T-cell (primary cell): ENCODE measurements around the gene MAP4K1. TPM values are rescaled to one million over a fixed set of nuclear protein-coding genes. Genes with fewer than 3 reads are reported as not detected.

Experiments
- ATAC-seq, 4 experiments: fragments of 200-7000 bp in 3 of 4; fragments of 150-1000 bp in 1 of 4; cut with Tn5 transposase; replicated peaks in 1 of 4; 1 replicate in 3 of 4; 2 replicates in 1 of 4; pipeline ENCODE4 v1.10.0; 2021; ENCODE audit warnings: moderate library complexity in 3 of 4, mild to moderate bottlenecking in 2 of 4, moderate number of reproducible peaks in 1 of 4
- CTCF ChIA-PET, 2 donors: fragments of 300-600 bp; sonication (Branson Sonifier 250); formaldehyde crosslinking; loops; one replicate each; lab custom pipeline; 2022; ENCODE audit warnings: antibody characterized with exemption in 2 of 2; lab: Charles Lee
- POLR2A ChIA-PET, 2 donors: fragments of 300-600 bp; sonication (Branson Sonifier 250); formaldehyde crosslinking; loops; one replicate each; lab custom pipeline; 2022; ENCODE audit warnings: antibody characterized with exemption in 2 of 2; lab: Charles Lee
- DNase-seq, 35 experiments: peaks; one replicate each; pipeline versions ENCODE4 v3.0.0 to v3.0.0-alpha.2; 2013 to 2023
- H3K27ac ChIP-seq: one replicate; pipeline ENCODE4 v1.5.1; 2013; ENCODE audit warnings: low read length
- H3K27me3 ChIP-seq, 2 experiments: replicated peaks in 1 of 2; 1 replicate in 1 of 2; 2 replicates in 1 of 2; pipeline versions ENCODE4 v1.6.1 to v1.7.0; 2013; ENCODE audit warnings: low read length in 1 of 2, mixed read lengths in 1 of 2; ENCODE audit not compliant: control insufficient read depth in 2 of 2, insufficient read depth in 2 of 2; ENCODE audit errors: extremely low read depth in 1 of 2
- H3K36me3 ChIP-seq, 2 donors: 1 replicate in 1 of 2; 2 replicates in 1 of 2; pipeline versions ENCODE4 v1.6.1 to v1.7.0; 2013; ENCODE audit warnings: low read length in 1 of 2; ENCODE audit not compliant: control insufficient read depth in 2 of 2, insufficient read depth in 1 of 2; ENCODE audit errors: extremely low read depth in 1 of 2
- H3K4me1 ChIP-seq, 2 experiments: 1 replicate in 1 of 2; 2 replicates in 1 of 2; pipeline versions ENCODE4 v1.6.1 to v1.7.0; 2013; ENCODE audit warnings: low read length in 2 of 2, mixed read lengths in 1 of 2; ENCODE audit not compliant: insufficient read depth in 2 of 2, control insufficient read depth in 1 of 2; ENCODE audit errors: extremely low read depth in 1 of 2
- H3K4me3 ChIP-seq, 2 donors: 1 replicate in 1 of 2; 2 replicates in 1 of 2; pipeline versions ENCODE4 v1.5.1 to v1.7.0; 2013; ENCODE audit warnings: mild to moderate bottlenecking in 2 of 2, low read length in 1 of 2, moderate library complexity in 1 of 2; ENCODE audit not compliant: control insufficient read depth in 1 of 2; ENCODE audit errors: extremely low read depth in 1 of 2
- H3K9me3 ChIP-seq: 2 replicates; pipeline ENCODE4 v1.7.0; 2013
- H3K27ac Mint-ChIP-seq, 2 donors: one replicate each; pipeline ENCODE4 v1.8.0; 2020 to 2021; ENCODE audit warnings: mild to moderate bottlenecking in 2 of 2, mixed read lengths in 2 of 2
- H3K27me3 Mint-ChIP-seq, 2 donors: one replicate each; pipeline ENCODE4 v1.8.0; 2021 to 2022; ENCODE audit warnings: mixed read lengths in 2 of 2
- H3K36me3 Mint-ChIP-seq: one replicate; pipeline ENCODE4 v1.8.0; 2021; ENCODE audit warnings: mixed read lengths
- H3K4me1 Mint-ChIP-seq, 3 donors: one replicate each; pipeline ENCODE4 v1.8.0; 2020 to 2022; ENCODE audit warnings: mixed read lengths in 3 of 3, mild to moderate bottlenecking in 1 of 3
- H3K4me3 Mint-ChIP-seq, 3 donors: one replicate each; pipeline ENCODE4 v1.8.0; 2020 to 2022; ENCODE audit warnings: mild to moderate bottlenecking in 3 of 3, mixed read lengths in 3 of 3, moderate library complexity in 3 of 3
- H3K9me3 Mint-ChIP-seq, 3 donors: one replicate each; pipeline ENCODE4 v1.8.0; 2020 to 2022; ENCODE audit warnings: mixed read lengths in 3 of 3
- WGBS: methylation state at CpG from one replicate; pipeline ENCODE4 v1.1.5; 2013; ENCODE audit warnings: missing lambda C conversion rate; ENCODE audit not compliant: insufficient coverage; 5-methylcytosine and 5-hydroxymethylcytosine counted together
- total RNA-seq, 35 experiments: library from RNA in 6 of 35; stranded (reverse) in 6 of 35; fragments of 120-200 nt in 1 of 35; gene quantifications; one replicate each; pipeline versions ENCODE4 v1.2.1 to v1.2.4 and lab custom pipeline; 2013 to 2026

The MAP4K1 gene
- total RNA-seq (100 to 1,000 TPM; 243 to 417 (median 329) TPM), total RNA-seq (lab: John Stamatoyannopoulos, UW) (15.5 to 137 (median 76.4) reads per million in 29 experiments)
- 132 TPM for total RNA-seq (2013)

GRCh38 chr19:38617764-38618589, at the start of gene MAP4K1:
Gene MAP4K1, minus strand, starts transcription at chr19:38617953. Its CDS starts 58 bp downstream, at chr19:38617895.
- peak within 1 kb of the TSS; percentile 68 for H3K27ac ChIP-seq
- whole genome bisulfite sequencing = 1% methylated on average over 20 of the region's 28 CpGs
- peaks cover 11 to 69% of the 10 kb centered on the region in 2 experiments for H3K4me1 ChIP-seq
- peak; percentile 63 to 80 (median 76) for ATAC-seq
- Mint-ChIP-seq H3K27me3 (no peaks in the 10 kb centered on the region), H3K27ac (peak within 1 kb of the TSS; percentile 98), H3K4me3 (peak within 1 kb of the TSS; percentile 96 to 98 (median 98)), H3K36me3 (peaks cover 35% of the 10 kb centered on the region), H3K9me3 (no peaks in the 10 kb centered on the region), H3K4me1 (peaks cover 55 to 61% (median 57%) of the 10 kb centered on the region in 3 donors)
- DNase-seq = peak; percentile 34 to 78 (median 61)
- no peaks in the 10 kb centered on the region for H3K9me3 ChIP-seq
- H3K36me3 ChIP-seq = peaks cover under 1 to 47% of the 10 kb centered on the region in 2 donors
- ChIA-PET CTCF (interaction anchor here in 1 of 2 donors (0.8 to 2.1 kb wide), 5 partner anchors 17 to 312 kb away, joined by 3 to 21 read pairs (median 6); partner anchors contain the start of genes FAM98C, MRPS12 and SARS2), POLR2A (interaction anchor here in 1 of 2 donors (0.6 kb wide), 1 partner anchor 71 kb away, joined by 6 read pairs; no protein-coding TSS in a partner anchor)
- peak within 1 kb of the TSS; percentile 95 to 96 for H3K4me3 ChIP-seq
- H3K27me3 ChIP-seq = no peaks in the 10 kb centered on the region

- ATAC-seq (peak in 3 of 4 experiments; percentile 68 to 72 (median 71)), DNase-seq (peak in 12 of 35 experiments; percentile 12 to 65 (median 27))
- Mint-ChIP-seq H3K4me3 (peak overlapping the region; percentile 37 to 61 (median 54)), H3K9me3 (no peaks in the 10 kb centered on the region), H3K4me1 (peaks cover 79 to 94% (median 90%) of the 10 kb centered on the region in 3 donors), H3K27ac (peak overlapping the region; percentile 86 to 88), H3K27me3 (peaks cover 3% of the 10 kb centered on the region in 2 donors), H3K36me3 (peaks cover 13% of the 10 kb centered on the region)
- H3K36me3 ChIP-seq = peaks cover 0 to 9% of the 10 kb centered on the region in 2 donors
- CTCF ChIA-PET = interaction anchor here (0.6 to 1.1 kb wide), 2 partner anchors 30 to 157 kb away, joined by 3 to 4 read pairs; no protein-coding TSS in a partner anchor
- 39% methylated on average over 4 of the region's 10 CpGs for WGBS
- no peaks in the 10 kb centered on the region for H3K9me3 ChIP-seq
- POLR2A ChIA-PET = interaction anchor here in 1 of 2 donors (0.6 kb wide), 1 partner anchor 1724 kb away, joined by 4 read pairs; no protein-coding TSS in a partner anchor
- H3K4me1 ChIP-seq = peaks cover 20 to 93% of the 10 kb centered on the region in 2 experiments
- peaks cover 0 to 26% of the 10 kb centered on the region in 2 experiments for H3K27me3 ChIP-seq
- no peak overlapping the region for H3K4me3 ChIP-seq
- peak overlapping the region; percentile 66 for H3K27ac ChIP-seq
These were observed 49.1 kb upstream of the MAP4K1 start for GRCh38 chr19:38666663-38667511.

- CTCF ChIA-PET = interaction anchor here in 1 of 2 donors (1.1 kb wide), 1 partner anchor 29 kb away, joined by 3 read pairs; no protein-coding TSS in a partner anchor
- POLR2A ChIA-PET = no interaction called here
- no peak for ATAC-seq
These were observed 48.4 kb upstream of the MAP4K1 start for GRCh38 chr19:38665950-38666662.

GRCh38 chr19:38665219-38665931, 47.6 kb upstream of the MAP4K1 start:
- POLR2A ChIA-PET = no interaction called here

More at GRCh38 chr19:38665950-38666662, 48.4 kb upstream of the MAP4K1 start:
- peak overlapping the region in 1 of 3 donors; percentile 22 for H3K4me3 Mint-ChIP-seq
- peaks cover 0 to 9% of the 10 kb centered on the region in 2 donors for H3K36me3 ChIP-seq
- H3K27ac Mint-ChIP-seq = peak overlapping the region; percentile 23 to 86
- peaks cover 13% of the 10 kb centered on the region for H3K36me3 Mint-ChIP-seq
- DNase-seq = no peak
- peaks cover 20 to 94% of the 10 kb centered on the region in 2 experiments for H3K4me1 ChIP-seq
- peaks cover 0 to 26% of the 10 kb centered on the region in 2 experiments for H3K27me3 ChIP-seq
- H3K4me3 ChIP-seq = no peak overlapping the region
- no peaks in the 10 kb centered on the region for H3K9me3 ChIP-seq
- 92% methylated on average over 14 of the region's 19 CpGs for WGBS
- peaks cover 3% of the 10 kb centered on the region in 2 donors for H3K27me3 Mint-ChIP-seq
- peak overlapping the region; percentile 66 for H3K27ac ChIP-seq
- no peaks in the 10 kb centered on the region for H3K9me3 Mint-ChIP-seq
- H3K4me1 Mint-ChIP-seq = peaks cover 80 to 90% (median 87%) of the 10 kb centered on the region in 3 donors

More at GRCh38 chr19:38665219-38665931, 47.6 kb upstream of the MAP4K1 start:
- CTCF ChIA-PET = interaction anchor here in 1 of 2 donors (1.4 kb wide), 1 partner anchor 30 kb away, joined by 4 read pairs; no protein-coding TSS in a partner anchor
- Histone ChIP-seq H3K4me3 (no peak overlapping the region), H3K4me1 (peaks cover 20 to 94% of the 10 kb centered on the region in 2 experiments), H3K27ac (peak overlapping the region; percentile 22), H3K27me3 (peaks cover 0 to 33% of the 10 kb centered on the region in 2 experiments), H3K36me3 (peaks cover 0 to 11% of the 10 kb centered on the region in 2 donors), H3K9me3 (no peaks in the 10 kb centered on the region)
- Mint-ChIP-seq H3K36me3 (peaks cover 15% of the 10 kb centered on the region), H3K4me3 (no peak overlapping the region), H3K27ac (peak overlapping the region in 1 of 2 donors; percentile 64), H3K27me3 (peaks cover 3 to 6% of the 10 kb centered on the region in 2 donors), H3K9me3 (no peaks in the 10 kb centered on the region), H3K4me1 (peaks cover 82 to 90% (median 88%) of the 10 kb centered on the region in 3 donors)
- no peak for DNase-seq
- ATAC-seq = no peak
- 82% methylated on average over 4 of the region's 13 CpGs for WGBS
